OCI-LY1 (cell line): ENCODE measurements around the gene SQOR.

Source experiments
- EZH2 ChIP-seq: fragments of 200-600 bp; sonication (generic), shearing (Covaris generic); IDR thresholded peaks from 2 replicates; pipeline ENCODE4 v1.8.0; 2017; ENCODE audit warnings: borderline replicate concordance, mixed run types, mild to moderate bottlenecking, antibody characterized with exemption, low read length, moderate library complexity, mixed read lengths
- TF ChIP-seq, protein P1 (sequence below): fragments of 200-600 bp; sonication (generic), shearing (Covaris generic); IDR thresholded peaks from 2 replicates; pipeline ENCODE4 v1.5.1; 2017; ENCODE audit warnings: mild to moderate bottlenecking, antibody characterized with exemption, low read length, moderate library complexity, mixed read lengths

DNA sequence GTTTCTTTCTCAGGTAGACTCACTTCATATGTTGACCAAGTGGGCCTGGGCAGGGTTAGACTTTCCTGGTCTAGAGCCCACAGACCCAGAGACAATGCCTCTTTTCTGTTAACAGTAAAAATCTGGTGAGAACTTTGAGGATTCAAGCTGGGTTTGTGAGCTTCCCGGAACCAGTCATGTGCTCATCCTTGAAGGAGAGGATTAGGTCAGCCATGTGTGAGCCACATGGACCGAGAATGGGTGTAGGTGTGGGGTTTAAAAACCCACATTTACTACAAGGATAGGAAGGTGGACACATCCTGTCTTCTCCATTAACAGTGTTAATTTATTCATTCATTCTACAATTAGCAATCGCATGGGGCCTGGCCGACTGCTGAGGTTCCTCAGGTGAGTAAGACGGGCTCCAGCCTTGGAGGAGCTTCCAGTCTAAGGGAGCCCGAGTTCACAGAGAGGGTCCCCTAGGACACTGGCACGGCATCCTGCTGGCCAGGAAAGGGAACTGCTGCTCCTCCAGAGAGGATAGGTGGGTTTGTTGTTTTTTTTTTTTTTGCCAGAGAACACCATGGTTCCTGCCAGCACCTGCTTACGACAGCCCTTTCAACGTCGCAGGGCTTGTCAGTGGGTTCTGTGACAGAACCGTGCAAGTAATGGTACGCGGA lies 69.0 kb downstream of the SQOR start:
- TF ChIP-seq, protein P1, sequence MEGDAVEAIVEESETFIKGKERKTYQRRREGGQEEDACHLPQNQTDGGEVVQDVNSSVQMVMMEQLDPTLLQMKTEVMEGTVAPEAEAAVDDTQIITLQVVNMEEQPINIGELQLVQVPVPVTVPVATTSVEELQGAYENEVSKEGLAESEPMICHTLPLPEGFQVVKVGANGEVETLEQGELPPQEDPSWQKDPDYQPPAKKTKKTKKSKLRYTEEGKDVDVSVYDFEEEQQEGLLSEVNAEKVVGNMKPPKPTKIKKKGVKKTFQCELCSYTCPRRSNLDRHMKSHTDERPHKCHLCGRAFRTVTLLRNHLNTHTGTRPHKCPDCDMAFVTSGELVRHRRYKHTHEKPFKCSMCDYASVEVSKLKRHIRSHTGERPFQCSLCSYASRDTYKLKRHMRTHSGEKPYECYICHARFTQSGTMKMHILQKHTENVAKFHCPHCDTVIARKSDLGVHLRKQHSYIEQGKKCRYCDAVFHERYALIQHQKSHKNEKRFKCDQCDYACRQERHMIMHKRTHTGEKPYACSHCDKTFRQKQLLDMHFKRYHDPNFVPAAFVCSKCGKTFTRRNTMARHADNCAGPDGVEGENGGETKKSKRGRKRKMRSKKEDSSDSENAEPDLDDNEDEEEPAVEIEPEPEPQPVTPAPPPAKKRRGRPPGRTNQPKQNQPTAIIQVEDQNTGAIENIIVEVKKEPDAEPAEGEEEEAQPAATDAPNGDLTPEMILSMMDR = no peak
- no peak for TF ChIP-seq EZH2
